ENCODE measurements around the gene SSBP1. TPM values are rescaled to one million over a fixed set of nuclear protein-coding genes. Genes with fewer than 3 reads are reported as not detected.
"Not testable (repeated sequence)": the region's sequence is repeated elsewhere in the genome, so short reads cannot be mapped to it uniquely, and the experiment has no call there.

SSBP1 gene
- total RNA-seq (2014; rRNA removed; shearing (Covaris generic)) (177 and 235 TPM in 2 replicates), total RNA-seq (2022) (157 and 178 TPM in 2 replicates), Bru-seq, nascent RNA (percentile 87 among the genes with signal in this experiment), BruChase-seq, experiment 1, labeled RNA remaining after a 6-hour chase (percentile 85 among the genes with signal in this experiment), BruChase-seq, experiment 2, labeled RNA remaining after a 2-hour chase (percentile 80 among the genes with signal in this experiment)
- long read RNA-seq, transcript SSBP1-215 (7 exons, 884 nt) = minor isoform, 5 of 175 reads
- long read RNA-seq, transcript SSBP1-214 (7 exons, 636 nt) = minor isoform, 36 of 175 reads
- long read RNA-seq, transcript SSBP1-201 (7 exons, 687 nt) = major isoform, 103 of 175 reads
- long read RNA-seq, transcript SSBP1-206 (7 exons, 630 nt) = minor isoform, 19 of 175 reads
- long read RNA-seq, partial matches to known transcripts = 4 of 175 reads
- long read RNA-seq, other reads (novel, unspliced or antisense) = 7 of 175 reads

GRCh38 chr7:141737836-141738591 is at the start of gene SSBP1:
SSBP1 (plus strand) TSS chr7:141738358; CDS start chr7:141739167, 809 bp downstream.
- peaks cover 35% of the 10 kb centered on the region for H3K79me2 ChIP-seq (ENCODE audit: insufficient read depth, low read depth, low read length)

GRCh38 chr7:141689072-141689825 is 48.9 kb upstream of the SSBP1 start:
- H2AFZ ChIP-seq (ENCODE audit: low read length); H3K79me2 ChIP-seq (ENCODE audit: insufficient read depth, low read depth, low read length); DNase-seq (ENCODE audit: low spot score); CTCF ChIA-PET (ENCODE audit: unreplicated experiment); H3K36me3 ChIP-seq (ENCODE audit: insufficient read depth, low read length); H3K4me1 ChIP-seq (ENCODE audit: insufficient read depth, low read length, poor library complexity, severe bottlenecking); H4K20me1 ChIP-seq (ENCODE audit: insufficient read depth, low read length); H3K4me2 ChIP-seq (ENCODE audit: low read length); intact Hi-C loops (cut with micrococcal nuclease; ENCODE audit: unreplicated experiment); H3K9me3 ChIP-seq (ENCODE audit: low read length); POLR2A ChIA-PET; H3K9me2 ChIP-seq (ENCODE audit: insufficient read depth, low read length); BruUV-seq (replicated peaks); H3K27ac ChIP-seq (ENCODE audit: low read depth, low read length, poor library complexity, severe bottlenecking); H3K4me3 ChIP-seq (ENCODE audit: low read depth, low read length, poor library complexity, severe bottlenecking): not testable (repeated sequence)

More at GRCh38 chr7:141737836-141738591, at the start of gene SSBP1:
- Histone ChIP-seq H3K36me3 (ENCODE audit: insufficient read depth, low read length) (peaks cover 40% of the 10 kb centered on the region), H3K4me2 (ENCODE audit: low read length) (peak within 1 kb of the TSS; percentile 87), H4K20me1 (ENCODE audit: insufficient read depth, low read length) (peaks cover 6% of the 10 kb centered on the region; the same call in 1 of the 2 replicates), H3K9me2 (ENCODE audit: insufficient read depth, low read length) (no peaks in the 10 kb centered on the region), H2AFZ (ENCODE audit: low read length) (peak within 1 kb of the TSS; percentile 80), H3K4me3 (ENCODE audit: low read depth, low read length, poor library complexity, severe bottlenecking) (peak within 1 kb of the TSS; percentile 79), H3K4me1 (ENCODE audit: insufficient read depth, low read length, poor library complexity, severe bottlenecking) (peaks cover 28% of the 10 kb centered on the region), H3K9me3 (ENCODE audit: low read length) (no peaks in the 10 kb centered on the region), H3K27ac (ENCODE audit: low read depth, low read length, poor library complexity, severe bottlenecking) (peak within 1 kb of the TSS; percentile 73)
- intact Hi-C loops (cut with micrococcal nuclease; ENCODE audit: unreplicated experiment) = loop anchor here (1.0 to 5.0 kb wide), 7 partner anchors 36 to 1549 kb away; partner anchors contain the start of genes AGK, BRAF, CASP2 and DENND11
- BruUV-seq (replicated peaks) = no TSS peak
- peak; percentile 96 for DNase-seq (ENCODE audit: low spot score)
- CTCF ChIA-PET (ENCODE audit: unreplicated experiment) = interaction anchor here (1.7 kb wide), 1 partner anchor 83 kb away, joined by 4 read pairs; no protein-coding TSS in a partner anchor
- POLR2A ChIA-PET = interaction anchor here (0.7 to 2.1 kb wide), 7 partner anchors 11 to 1561 kb away, joined by 3 to 7 read pairs (median 3); partner anchors contain the start of gene AGK
- no peak for TF ChIP-seq EZH2phosphoT487 (IDR thresholded peaks at IDR 0.05; ENCODE audit: borderline replicate concordance, low read depth, low read length)
- peak; percentile 95 for TF ChIP-seq CTCF (conservative IDR thresholded peaks at IDR 0.05; ENCODE audit: low read length)

GRCh38 chr7:141691540-141691939 is 46.6 kb upstream of the SSBP1 start:
- no TSS peak for BruUV-seq (replicated peaks)
- no peak overlapping the region for H3K27ac ChIP-seq (ENCODE audit: low read depth, low read length, poor library complexity, severe bottlenecking)
- POLR2A ChIA-PET = no interaction called here
- H4K20me1 ChIP-seq (ENCODE audit: insufficient read depth, low read length) = no peaks in the 10 kb centered on the region
- intact Hi-C loops (cut with micrococcal nuclease; ENCODE audit: unreplicated experiment) = no loop called here
- no peaks in the 10 kb centered on the region for H3K9me3 ChIP-seq (ENCODE audit: low read length)
- no peak overlapping the region for H2AFZ ChIP-seq (ENCODE audit: low read length)
- no peaks in the 10 kb centered on the region for H3K4me1 ChIP-seq (ENCODE audit: insufficient read depth, low read length, poor library complexity, severe bottlenecking)
- H3K9me2 ChIP-seq (ENCODE audit: insufficient read depth, low read length) = no peaks in the 10 kb centered on the region
- no peaks in the 10 kb centered on the region for H3K36me3 ChIP-seq (ENCODE audit: insufficient read depth, low read length)
- H3K4me2 ChIP-seq (ENCODE audit: low read length) = no peak overlapping the region
- CTCF ChIA-PET (ENCODE audit: unreplicated experiment) = no interaction called here
- H3K4me3 ChIP-seq (ENCODE audit: low read depth, low read length, poor library complexity, severe bottlenecking) = no peak overlapping the region
- DNase-seq (ENCODE audit: low spot score) = no peak
- no peaks in the 10 kb centered on the region for H3K79me2 ChIP-seq (ENCODE audit: insufficient read depth, low read depth, low read length)
- no peak for TF ChIP-seq CTCF (conservative IDR thresholded peaks at IDR 0.05; ENCODE audit: low read length)
- no peak for TF ChIP-seq EZH2phosphoT487 (IDR thresholded peaks at IDR 0.05; ENCODE audit: borderline replicate concordance, low read depth, low read length)

All from OCI-LY7 (cell line).